Thoracic aorta (tissue), 2 donors: ENCODE results near the gene MTHFD1. TPM values are rescaled to one million over a fixed set of nuclear protein-coding genes. Genes with fewer than 3 reads are reported as not detected.
A peak's percentile ranks its signal among the peaks of the same experiment; 100 is the strongest.

ENCODE experiments used
- ATAC-seq: fragments of 150-250 bp; one replicate; pipeline ENCODE4 v1.8.0; 2017; ENCODE audit warnings: low read depth; ENCODE audit not compliant: insufficient number of reproducible peaks, low FRiP score
- DNase-seq: peaks from one replicate; pipeline ENCODE4 v3.0.0-alpha.2; 2020; ENCODE audit warnings: low spot score
- H3K27ac ChIP-seq, 2 donors: fragments of 200-600 bp; sonication (generic); 1 replicate in 1 of 2; 2 replicates in 1 of 2; pipeline ENCODE4 v1.5.1; 2016; ENCODE audit warnings: mild to moderate bottlenecking in 2 of 2, moderate library complexity in 2 of 2
- H3K27me3 ChIP-seq: fragments of 200-600 bp; sonication (generic); replicated peaks from 2 replicates; pipeline ENCODE4 v1.6.0; 2016; ENCODE audit warnings: mild to moderate bottlenecking; ENCODE audit not compliant: insufficient read depth
- H3K36me3 ChIP-seq: fragments of 200-600 bp; sonication (generic); one replicate; pipeline ENCODE4 v1.5.1; 2016
- H3K4me1 ChIP-seq, 2 donors: fragments of 200-600 bp; sonication (generic); 1 replicate in 1 of 2; 2 replicates in 1 of 2; pipeline versions ENCODE4 v1.5.1 to v1.6.0; 2016; ENCODE audit warnings: low read depth in 2 of 2, mild to moderate bottlenecking in 1 of 2; ENCODE audit not compliant: control insufficient read depth in 1 of 2
- H3K4me3 ChIP-seq: fragments of 200-600 bp; sonication (generic); 2 replicates; pipeline ENCODE4 v1.5.1; 2016; ENCODE audit warnings: mild to moderate bottlenecking
- H3K9me3 ChIP-seq: fragments of 200-600 bp; sonication (generic); 2 replicates; pipeline ENCODE4 v1.5.1; 2016
- CTCF ChIP-seq: fragments of 200-600 bp; sonication (generic); IDR thresholded peaks from one replicate; pipeline ENCODE4 v1.5.1; 2019; ENCODE audit warnings: antibody characterized with exemption
- total RNA-seq, 2 donors: library from RNA; depleted of rRNA; stranded (reverse); fragments of >200 nt; gene quantifications; one replicate each; pipeline versions ENCODE4 v1.1.0 to v1.2.3, GENCODE V29; 2016

The MTHFD1 gene
- total RNA-seq, 2 donors from 2014 or later, result 26.5 to 33.7 TPM

GRCh38 chr14:64439141-64439540 is 51.0 kb downstream of the MTHFD1 start:
- DNase-seq (no peak), ATAC-seq (no peak)
- Histone ChIP-seq H3K9me3 (no peaks in the 10 kb centered on the region), H3K36me3 (no peaks in the 10 kb centered on the region), H3K27me3 (no peaks in the 10 kb centered on the region), H3K27ac (peak overlapping the region; percentile 77 to 88), H3K4me3 (no peak overlapping the region), H3K4me1 (peaks cover 14 to 27% of the 10 kb centered on the region in 2 donors)
- TF ChIP-seq CTCF, result no peak

GRCh38 chr14:64440494-64440893 is 52.3 kb downstream of the MTHFD1 start:
- Histone ChIP-seq H3K4me1 (peaks cover 21 to 40% of the 10 kb centered on the region in 2 donors), H3K27ac (no peak overlapping the region), H3K36me3 (no peaks in the 10 kb centered on the region), H3K4me3 (no peak overlapping the region), H3K9me3 (no peaks in the 10 kb centered on the region), H3K27me3 (no peaks in the 10 kb centered on the region)
- ATAC-seq, result no peak
- TF ChIP-seq CTCF, result no peak
- DNase-seq, result no peak

- H3K9me3 ChIP-seq, result no peaks in the 10 kb centered on the region
- peak overlapping the region; percentile 39 to 56 for H3K27ac ChIP-seq
- H3K27me3 ChIP-seq, result no peaks in the 10 kb centered on the region
- ATAC-seq, result no peak
- no peak for TF ChIP-seq CTCF
- H3K4me3 ChIP-seq, result no peak overlapping the region
- no peaks in the 10 kb centered on the region for H3K36me3 ChIP-seq
- DNase-seq, result no peak
- peaks cover 25 to 58% of the 10 kb centered on the region in 2 donors for H3K4me1 ChIP-seq
Measured at GRCh38 chr14:64442300-64442988, 54.3 kb downstream of the MTHFD1 start.

GRCh38 chr14:64444140-64444539 is 56.0 kb downstream of the MTHFD1 start:
- no peaks in the 10 kb centered on the region for H3K27me3 ChIP-seq
- H3K36me3 ChIP-seq, result no peaks in the 10 kb centered on the region
- H3K9me3 ChIP-seq, result no peaks in the 10 kb centered on the region
- peak overlapping the region; percentile 86 to 91 for H3K27ac ChIP-seq
- H3K4me1 ChIP-seq, result peaks cover 15 to 55% of the 10 kb centered on the region in 2 donors
- H3K4me3 ChIP-seq, result no peak overlapping the region
- DNase-seq (no peak), ATAC-seq (no peak)
- TF ChIP-seq CTCF, result no peak

GRCh38 chr14:64444984-64445845 is 57.1 kb downstream of the MTHFD1 start:
- peaks cover 10% of the 10 kb centered on the region for H3K36me3 ChIP-seq
- TF ChIP-seq CTCF, result no peak

More at GRCh38 chr14:64444984-64445845, 57.1 kb downstream of the MTHFD1 start:
- peaks cover 14 to 52% of the 10 kb centered on the region in 2 donors for H3K4me1 ChIP-seq
- H3K27me3 ChIP-seq, result no peaks in the 10 kb centered on the region
- peak overlapping the region; percentile 86 to 91 for H3K27ac ChIP-seq
- H3K9me3 ChIP-seq, result no peaks in the 10 kb centered on the region
- H3K4me3 ChIP-seq, result no peak overlapping the region
- DNase-seq (no peak), ATAC-seq (no peak)
